ENCODE results near the gene PKN3.

DNA sequence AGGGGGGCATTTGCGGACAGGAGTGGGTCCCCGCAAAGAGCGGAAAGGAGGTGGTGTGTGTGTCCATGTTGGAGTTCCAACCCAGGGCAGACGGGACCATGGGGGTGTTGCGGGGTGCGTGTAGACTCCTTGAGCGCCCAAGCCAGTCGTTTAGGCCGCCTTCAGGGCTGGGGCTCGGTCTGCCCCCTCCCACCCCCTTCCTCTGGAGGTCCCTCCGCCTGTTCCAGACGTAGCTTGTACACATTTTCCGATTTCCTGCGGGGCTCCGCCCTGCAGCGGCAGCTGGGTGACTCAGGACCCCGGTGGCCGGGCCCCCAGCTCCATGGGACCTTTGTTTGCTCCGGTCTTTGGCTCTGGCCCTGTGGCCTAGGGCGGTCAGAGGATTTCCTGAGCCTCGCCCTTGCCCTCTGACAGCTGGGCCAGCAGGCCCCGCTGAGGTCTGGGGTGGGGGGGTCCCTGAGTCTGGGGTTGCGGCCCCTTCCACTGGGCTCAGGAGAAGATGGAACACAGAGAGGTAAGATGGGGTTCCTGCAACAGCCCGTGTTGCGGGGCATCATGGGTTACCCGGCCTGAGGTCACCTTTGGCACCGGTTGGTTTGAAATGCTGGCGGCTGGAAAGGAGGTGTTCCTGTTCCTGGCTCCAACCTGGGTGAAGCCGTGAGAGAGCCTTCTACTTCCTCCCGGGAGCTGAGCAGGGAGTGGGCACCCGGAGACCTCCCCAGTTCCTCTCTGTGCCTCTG lies 1.5 kb downstream of the PKN3 start:
- no peak for TF ChIP-seq POLR2AphosphoS5 (IDR thresholded peaks at IDR 0.05; ENCODE audit: control insufficient read depth, insufficient read depth, low read depth, low read length)
- no peak for TF ChIP-seq CBX5 (IDR thresholded peaks at IDR 0.05; ENCODE audit: borderline replicate concordance, low read depth)
- no peak for TF ChIP-seq EP300 (IDR thresholded peaks at IDR 0.05; ENCODE audit: low read length)
- no peak for TF ChIP-seq ZZZ3 (IDR thresholded peaks at IDR 0.05)
- TF ChIP-seq, protein P1, sequence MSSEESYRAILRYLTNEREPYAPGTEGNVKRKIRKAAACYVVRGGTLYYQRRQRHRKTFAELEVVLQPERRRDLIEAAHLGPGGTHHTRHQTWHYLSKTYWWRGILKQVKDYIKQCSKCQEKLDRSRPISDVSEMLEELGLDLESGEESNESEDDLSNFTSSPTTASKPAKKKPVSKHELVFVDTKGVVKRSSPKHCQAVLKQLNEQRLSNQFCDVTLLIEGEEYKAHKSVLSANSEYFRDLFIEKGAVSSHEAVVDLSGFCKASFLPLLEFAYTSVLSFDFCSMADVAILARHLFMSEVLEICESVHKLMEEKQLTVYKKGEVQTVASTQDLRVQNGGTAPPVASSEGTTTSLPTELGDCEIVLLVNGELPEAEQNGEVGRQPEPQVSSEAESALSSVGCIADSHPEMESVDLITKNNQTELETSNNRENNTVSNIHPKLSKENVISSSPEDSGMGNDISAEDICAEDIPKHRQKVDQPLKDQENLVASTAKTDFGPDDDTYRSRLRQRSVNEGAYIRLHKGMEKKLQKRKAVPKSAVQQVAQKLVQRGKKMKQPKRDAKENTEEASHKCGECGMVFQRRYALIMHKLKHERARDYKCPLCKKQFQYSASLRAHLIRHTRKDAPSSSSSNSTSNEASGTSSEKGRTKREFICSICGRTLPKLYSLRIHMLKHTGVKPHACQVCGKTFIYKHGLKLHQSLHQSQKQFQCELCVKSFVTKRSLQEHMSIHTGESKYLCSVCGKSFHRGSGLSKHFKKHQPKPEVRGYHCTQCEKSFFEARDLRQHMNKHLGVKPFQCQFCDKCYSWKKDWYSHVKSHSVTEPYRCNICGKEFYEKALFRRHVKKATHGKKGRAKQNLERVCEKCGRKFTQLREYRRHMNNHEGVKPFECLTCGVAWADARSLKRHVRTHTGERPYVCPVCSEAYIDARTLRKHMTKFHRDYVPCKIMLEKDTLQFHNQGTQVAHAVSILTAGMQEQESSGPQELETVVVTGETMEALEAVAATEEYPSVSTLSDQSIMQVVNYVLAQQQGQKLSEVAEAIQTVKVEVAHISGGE (CRISPR knock-in tag; IDR thresholded peaks at IDR 0.05), result no peak
- no peak for TF ChIP-seq TCF7 (IDR thresholded peaks at IDR 0.05; ENCODE audit: borderline replicate concordance)
- no peak for TF ChIP-seq ATF6 (CRISPR knock-in tag; IDR thresholded peaks at IDR 0.05)
- no peak for TF ChIP-seq JUN (IDR thresholded peaks at IDR 0.05; ENCODE audit: borderline replicate concordance, low read depth, low read length)
- no peak for TF ChIP-seq JUN (CRISPR knock-in tag; IDR thresholded peaks at IDR 0.05; ENCODE audit: borderline replicate concordance)
- TF ChIP-seq SLC30A9 (CRISPR knock-in tag; IDR thresholded peaks at IDR 0.05), result no peak
- TF ChIP-seq PHB2 (IDR thresholded peaks at IDR 0.05; ENCODE audit: low read depth), result no peak
- no peak for TF ChIP-seq MEF2A (IDR thresholded peaks at IDR 0.05; ENCODE audit: control insufficient read depth, low read depth, low read length)

Measured in K562 (cell line).